ENCODE measurements around the gene S100A5.

DNA sequence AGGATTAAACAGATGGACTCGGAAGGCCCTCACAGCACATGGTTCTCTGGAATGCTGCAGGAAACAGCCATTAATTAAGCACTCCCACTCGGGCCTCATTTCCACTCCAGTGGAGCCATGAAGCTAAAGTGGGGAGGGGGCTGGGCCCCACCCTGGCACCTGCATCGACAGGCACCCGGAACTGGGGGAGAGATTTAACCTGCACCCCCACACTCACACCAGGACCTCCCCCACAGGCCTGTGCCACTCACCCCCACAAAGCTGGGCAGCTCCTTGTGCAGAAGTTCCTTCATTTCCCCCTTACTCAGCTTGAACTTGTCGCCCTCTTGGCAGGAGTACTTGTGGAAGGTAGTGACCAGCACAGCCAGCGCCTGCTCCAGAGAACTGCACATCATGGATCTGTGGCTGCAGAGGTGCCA, 22.8 kb upstream of the S100A5 start:
- TF ChIP-seq EZH2 (IDR thresholded peaks at IDR 0.05; ENCODE audit: insufficient read depth, low read length): no peak
- TF ChIP-seq, protein P1, sequence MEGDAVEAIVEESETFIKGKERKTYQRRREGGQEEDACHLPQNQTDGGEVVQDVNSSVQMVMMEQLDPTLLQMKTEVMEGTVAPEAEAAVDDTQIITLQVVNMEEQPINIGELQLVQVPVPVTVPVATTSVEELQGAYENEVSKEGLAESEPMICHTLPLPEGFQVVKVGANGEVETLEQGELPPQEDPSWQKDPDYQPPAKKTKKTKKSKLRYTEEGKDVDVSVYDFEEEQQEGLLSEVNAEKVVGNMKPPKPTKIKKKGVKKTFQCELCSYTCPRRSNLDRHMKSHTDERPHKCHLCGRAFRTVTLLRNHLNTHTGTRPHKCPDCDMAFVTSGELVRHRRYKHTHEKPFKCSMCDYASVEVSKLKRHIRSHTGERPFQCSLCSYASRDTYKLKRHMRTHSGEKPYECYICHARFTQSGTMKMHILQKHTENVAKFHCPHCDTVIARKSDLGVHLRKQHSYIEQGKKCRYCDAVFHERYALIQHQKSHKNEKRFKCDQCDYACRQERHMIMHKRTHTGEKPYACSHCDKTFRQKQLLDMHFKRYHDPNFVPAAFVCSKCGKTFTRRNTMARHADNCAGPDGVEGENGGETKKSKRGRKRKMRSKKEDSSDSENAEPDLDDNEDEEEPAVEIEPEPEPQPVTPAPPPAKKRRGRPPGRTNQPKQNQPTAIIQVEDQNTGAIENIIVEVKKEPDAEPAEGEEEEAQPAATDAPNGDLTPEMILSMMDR (IDR thresholded peaks at IDR 0.05; ENCODE audit: insufficient read depth, low read depth, low read length): no peak
